SK-N-SH (cell line): ENCODE data around the gene KRTAP1-1. TPM values are rescaled to one million over a fixed set of nuclear protein-coding genes. Genes with fewer than 3 reads are reported as not detected.
A peak's percentile ranks its signal among the peaks of the same experiment; 100 is the strongest.

Experiments
- CTCF ChIA-PET: fragments of 300-600, 350-600 bp; formaldehyde crosslinking; extraction: SDS; loops from one replicate; lab custom pipeline; 2021; lab: Yijun Ruan, JAX
- POLR2A ChIA-PET: fragments of 350-600 bp; sonication (Branson Sonifier 250); formaldehyde crosslinking; extraction: SDS; loops from one replicate; lab custom pipeline; 2020; ENCODE audit warnings: antibody characterized with exemption, inconsistent platforms; lab: Yijun Ruan, JAX
- DNase-seq: peaks from one replicate; pipeline ENCODE4 v3.0.0; 2012
- H2AFZ ChIP-seq: fragments of 200-600 bp; sonication (generic); 2 replicates; pipeline ENCODE4 v1.8.1; 2016; ENCODE audit warnings: antibody characterized with exemption, mild to moderate bottlenecking, low read depth
- H3F3A ChIP-seq: fragments of 200-600 bp; sonication (generic); replicated peaks from 2 replicates; pipeline ENCODE3; 2016; ENCODE audit warnings: antibody characterized with exemption, mild to moderate bottlenecking; ENCODE audit not compliant: insufficient read depth
- H3K27ac ChIP-seq, 2 experiments: fragments of 200-500 bp in 1 of 2; fragments of 200-600 bp in 1 of 2; sonication (Bioruptor generic) in 1 of 2; sonication (generic), shearing (Covaris generic) in 1 of 2; 2 replicates each; pipeline versions ENCODE4 v1.5.1 to v1.6.1; 2014 to 2016; ENCODE audit warnings: low read depth in 2 of 2, inconsistent platforms in 1 of 2, low read length in 1 of 2, mild to moderate bottlenecking in 1 of 2, mixed read lengths in 1 of 2
- H3K27me3 ChIP-seq: fragments of 200-600 bp; sonication (generic), shearing (Covaris generic); 2 replicates; pipeline ENCODE4 v1.6.1; 2016; ENCODE audit warnings: mixed run types; ENCODE audit not compliant: insufficient read depth
- H3K36me3 ChIP-seq, 2 experiments: fragments of 200-500 bp in 1 of 2; fragments of 200-600 bp in 1 of 2; sonication (Bioruptor generic) in 1 of 2; sonication (generic) in 1 of 2; replicated peaks in 1 of 2; 2 replicates each; pipeline versions ENCODE3 to v1.5.1; 2014 to 2016; ENCODE audit warnings: low read length in 1 of 2, mild to moderate bottlenecking in 1 of 2; ENCODE audit not compliant: insufficient read depth in 2 of 2, control insufficient read depth in 1 of 2
- H3K4me1 ChIP-seq, 2 experiments: fragments of 200-500 bp in 1 of 2; fragments of 200-600 bp in 1 of 2; sonication (Bioruptor generic) in 1 of 2; sonication (generic), shearing (Covaris generic) in 1 of 2; 2 replicates each; pipeline versions ENCODE4 v1.5.1 to v1.6.1; 2014 to 2016; ENCODE audit warnings: low read depth in 1 of 2, low read length in 1 of 2, mixed run types in 1 of 2; ENCODE audit not compliant: insufficient read depth in 2 of 2, control insufficient read depth in 1 of 2
- H3K4me2 ChIP-seq: fragments of 200-600 bp; sonication (generic), shearing (Covaris generic); 2 replicates; pipeline ENCODE4 v1.6.1; 2017; ENCODE audit warnings: mixed run types
- H3K4me3 ChIP-seq, 2 experiments: fragments of 200-500 bp in 1 of 2; fragments of 200-600 bp in 1 of 2; sonication (Bioruptor generic) in 1 of 2; sonication (generic), shearing (Covaris generic) in 1 of 2; 2 replicates each; pipeline versions ENCODE4 v1.5.1 to v1.8.1; 2014 to 2016; ENCODE audit warnings: low read depth in 2 of 2, inconsistent platforms in 1 of 2, low read length in 1 of 2, mild to moderate bottlenecking in 1 of 2, mixed read lengths in 1 of 2, moderate library complexity in 1 of 2
- H3K79me2 ChIP-seq: fragments of 200-600 bp; sonication (generic); 2 replicates; pipeline ENCODE4 v1.8.1; 2017; ENCODE audit warnings: mild to moderate bottlenecking; ENCODE audit not compliant: insufficient read depth
- H3K9ac ChIP-seq: fragments of 200-600 bp; sonication (generic); 2 replicates; pipeline ENCODE4 v1.6.1; 2017; ENCODE audit warnings: mixed run types
- H3K9me2 ChIP-seq: fragments of 200-600 bp; sonication (generic); 2 replicates; pipeline ENCODE4 v1.6.1; 2017; ENCODE audit warnings: mixed run types
- H3K9me3 ChIP-seq: fragments of 200-600 bp; sonication (generic); 2 replicates; pipeline ENCODE4 v1.6.1; 2017; ENCODE audit warnings: mixed run types, mild to moderate bottlenecking, moderate library complexity
- H4K20me1 ChIP-seq: fragments of 200-600 bp; sonication (generic); 2 replicates; pipeline ENCODE4 v1.6.1; 2017; ENCODE audit warnings: mild to moderate bottlenecking, mixed run types; ENCODE audit not compliant: insufficient read depth
- CHD2 ChIP-seq: fragments of 150-350 bp; IDR thresholded peaks from 2 replicates; pipeline ENCODE4 v1.6.1; 2018; ENCODE audit warnings: low read length; ENCODE audit not compliant: partially characterized antibody
- CTCF ChIP-seq: fragments of 200-600 bp; sonication (generic); IDR thresholded peaks from 2 replicates; pipeline ENCODE4 v1.6.1; 2017; ENCODE audit warnings: antibody characterized with exemption, mild to moderate bottlenecking, moderate library complexity
- EZH2phosphoT487 ChIP-seq: fragments of 200-600 bp; sonication (generic); IDR thresholded peaks from 2 replicates; pipeline ENCODE4 v1.6.1; 2017; ENCODE audit warnings: low read depth, mixed run types, mild to moderate bottlenecking, antibody characterized with exemption, moderate library complexity, borderline replicate concordance
- FOSL2 ChIP-seq: IDR thresholded peaks from 2 replicates; pipeline ENCODE4 v1.4.0; 2012; ENCODE audit warnings: low read depth, mild to moderate bottlenecking, moderate library complexity, borderline replicate concordance
- FOXJ3 ChIP-seq: sonication (generic); formaldehyde crosslinking; IDR thresholded peaks from 2 replicates; pipeline ENCODE4 v1.5.1; 2020; ENCODE audit warnings: mild to moderate bottlenecking, missing genetic modification reagents
- GABPA ChIP-seq: IDR thresholded peaks from 2 replicates; pipeline ENCODE4 v1.4.0; 2012; ENCODE audit warnings: low read depth, mild to moderate bottlenecking
- GATA2 ChIP-seq: sonication (generic); formaldehyde crosslinking; IDR thresholded peaks from 2 replicates; pipeline ENCODE4 v1.5.0; 2020; ENCODE audit warnings: mild to moderate bottlenecking, missing genetic modification reagents
- JUND ChIP-seq: IDR thresholded peaks from 2 replicates; pipeline ENCODE4 v1.4.0; 2012
- MEF2A ChIP-seq: IDR thresholded peaks from 2 replicates; pipeline ENCODE4 v1.4.0; 2012; ENCODE audit warnings: low read depth, borderline replicate concordance
- MXI1 ChIP-seq: IDR thresholded peaks from 2 replicates; pipeline ENCODE4 v1.6.1; 2012; ENCODE audit warnings: mild to moderate bottlenecking, low read depth, low read length, improper control_type of control experiment
- NFIC ChIP-seq: IDR thresholded peaks from 2 replicates; pipeline ENCODE4 v1.4.0; 2012; ENCODE audit warnings: borderline replicate concordance
- NRF1 ChIP-seq: IDR thresholded peaks from 2 replicates; pipeline ENCODE4 v1.6.1; 2012; ENCODE audit warnings: low read depth, mild to moderate bottlenecking, low read length
- POLR2AphosphoS5 ChIP-seq: IDR thresholded peaks from 2 replicates; pipeline ENCODE4 v1.6.1; 2012; ENCODE audit warnings: low read depth, low read length
- RAD21 ChIP-seq: IDR thresholded peaks from 2 replicates; pipeline ENCODE4 v1.6.1; 2012; ENCODE audit warnings: mild to moderate bottlenecking, low read length
- RCOR1 ChIP-seq: fragments of 150-350 bp; IDR thresholded peaks from 2 replicates; pipeline ENCODE4 v1.6.1; 2017; ENCODE audit warnings: antibody characterized with exemption, low read length
- REST ChIP-seq: IDR thresholded peaks from 2 replicates; pipeline ENCODE4 v1.6.1; 2012; ENCODE audit warnings: mild to moderate bottlenecking, low read depth, low read length, moderate library complexity
- RXRA ChIP-seq: IDR thresholded peaks from 2 replicates; pipeline ENCODE4 v1.4.0; 2012; ENCODE audit warnings: low read depth, mild to moderate bottlenecking, borderline replicate concordance
- SIN3A ChIP-seq: IDR thresholded peaks from 2 replicates; pipeline ENCODE4 v1.6.1; 2012; ENCODE audit warnings: low read depth, mild to moderate bottlenecking, low read length, moderate library complexity, borderline replicate concordance
- TCF12 ChIP-seq: IDR thresholded peaks from 2 replicates; pipeline ENCODE4 v1.4.0; 2012
- TEAD4 ChIP-seq: IDR thresholded peaks from 2 replicates; pipeline ENCODE4 v1.4.0; 2012; ENCODE audit warnings: mild to moderate bottlenecking, borderline replicate concordance; ENCODE audit not compliant: insufficient read depth
- USF2 ChIP-seq: fragments of 150-350 bp; IDR thresholded peaks from 2 replicates; pipeline ENCODE4 v1.6.1; 2017; ENCODE audit warnings: antibody characterized with exemption, low read length, low read depth, borderline replicate concordance
- YY1 ChIP-seq: IDR thresholded peaks from 2 replicates; pipeline ENCODE4 v1.4.0; 2012; ENCODE audit warnings: low read depth, mild to moderate bottlenecking
- ZBTB33 ChIP-seq: IDR thresholded peaks from 2 replicates; pipeline ENCODE4 v1.4.0; 2012; ENCODE audit warnings: low read depth, borderline replicate concordance
- WGBS: methylation state at CpG from one replicate; pipeline ENCODE4 v1.1.6; 2017; ENCODE audit warnings: low lambda C conversion rate; 5-methylcytosine and 5-hydroxymethylcytosine counted together
- polyA plus RNA-seq, 3 experiments: library from polyadenylated mRNA; depleted of rRNA; stranded (reverse); fragments of >200 nt; gene quantifications; 2 replicates each; pipeline ENCODE4 v1.2.3, GENCODE V29; 2012
- TF ChIP-seq, protein P1 (sequence below): IDR thresholded peaks from 2 replicates; pipeline ENCODE4; 2012
- TF ChIP-seq, protein P2 (sequence below): fragments of 150-350 bp; IDR thresholded peaks from 2 replicates; pipeline ENCODE4 v1.6.1; 2016; ENCODE audit warnings: mild to moderate bottlenecking, low read depth, low read length

Gene KRTAP1-1
- polyA plus RNA-seq, 1 of the 3 experiments (the other 2 are of a cell fraction), result not detected

DNA sequence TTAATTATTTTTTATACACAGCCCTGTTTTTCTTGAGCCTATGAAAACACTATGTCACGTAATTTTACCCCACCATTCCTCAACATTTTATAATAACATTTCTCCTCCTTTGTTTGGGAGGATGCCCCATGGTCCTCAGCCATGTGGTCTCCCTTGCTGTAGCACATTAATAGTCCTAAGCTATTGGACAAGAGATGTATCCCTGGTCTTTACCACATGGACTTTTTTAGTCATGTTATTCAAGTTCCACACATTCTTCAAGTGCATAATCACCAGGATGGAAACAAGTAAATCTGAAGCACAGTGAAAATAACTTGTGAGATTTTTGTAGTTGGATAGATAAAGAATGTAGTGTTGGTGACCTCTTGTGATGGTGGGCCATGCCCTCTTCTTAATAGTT is 20.7 kb upstream of the KRTAP1-1 start:
- no peaks in the 10 kb centered on the region for H3K79me2 ChIP-seq
- POLR2A ChIA-PET, result no interaction called here
- no peaks in the 10 kb centered on the region for H3K9me2 ChIP-seq
- no peaks in the 10 kb centered on the region for H3K27me3 ChIP-seq
- peak overlapping the region; percentile 60 to 62; a peak in 3 of 4 replicates for H3K27ac ChIP-seq
- H3K9me3 ChIP-seq, result no peaks in the 10 kb centered on the region
- H3K4me1 ChIP-seq, result peaks cover 0 to 22% of the 10 kb centered on the region in 2 experiments; a peak in 2 of 4 replicates
- WGBS, result 50% methylated on average over 1 of the region's 1 CpG
- no peaks in the 10 kb centered on the region for H4K20me1 ChIP-seq
- no peak overlapping the region for H3K4me2 ChIP-seq
- peaks cover 30% of the 10 kb centered on the region for H3F3A ChIP-seq
- no peaks in the 10 kb centered on the region for H3K36me3 ChIP-seq
- no peak overlapping the region for H2AFZ ChIP-seq
- H3K4me3 ChIP-seq, result no peak overlapping the region
- no peak for DNase-seq
- H3K9ac ChIP-seq, result no peak overlapping the region
- CTCF ChIA-PET, result no interaction called here
- TF ChIP-seq RAD21 (no peak), NRF1 (no peak), CTCF (peak; percentile 30), GABPA (no peak), JUND (peak; percentile 60), NFIC (no peak), MXI1 (no peak), MEF2A (no peak), TEAD4 (0 out of 2 replicates have a peak, but pooled peaks have one; percentile 47), EZH2phosphoT487 (no peak), YY1 (no peak), USF2 (no peak), SIN3A (no peak), REST (no peak), CHD2 (no peak), POLR2AphosphoS5 (no peak), FOXJ3 (no peak), RCOR1 (no peak), FOSL2 (peak; percentile 68; the same call in 1 of the 2 replicates), TCF12 (peak; percentile 64), RXRA (no peak), ZBTB33 (no peak), GATA2 (no peak)
- TF ChIP-seq, protein P1, sequence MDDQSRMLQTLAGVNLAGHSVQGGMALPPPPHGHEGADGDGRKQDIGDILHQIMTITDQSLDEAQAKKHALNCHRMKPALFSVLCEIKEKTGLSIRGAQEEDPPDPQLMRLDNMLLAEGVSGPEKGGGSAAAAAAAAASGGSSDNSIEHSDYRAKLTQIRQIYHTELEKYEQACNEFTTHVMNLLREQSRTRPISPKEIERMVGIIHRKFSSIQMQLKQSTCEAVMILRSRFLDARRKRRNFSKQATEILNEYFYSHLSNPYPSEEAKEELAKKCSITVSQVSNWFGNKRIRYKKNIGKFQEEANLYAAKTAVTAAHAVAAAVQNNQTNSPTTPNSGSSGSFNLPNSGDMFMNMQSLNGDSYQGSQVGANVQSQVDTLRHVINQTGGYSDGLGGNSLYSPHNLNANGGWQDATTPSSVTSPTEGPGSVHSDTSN, result no peak
- TF ChIP-seq, protein P2, sequence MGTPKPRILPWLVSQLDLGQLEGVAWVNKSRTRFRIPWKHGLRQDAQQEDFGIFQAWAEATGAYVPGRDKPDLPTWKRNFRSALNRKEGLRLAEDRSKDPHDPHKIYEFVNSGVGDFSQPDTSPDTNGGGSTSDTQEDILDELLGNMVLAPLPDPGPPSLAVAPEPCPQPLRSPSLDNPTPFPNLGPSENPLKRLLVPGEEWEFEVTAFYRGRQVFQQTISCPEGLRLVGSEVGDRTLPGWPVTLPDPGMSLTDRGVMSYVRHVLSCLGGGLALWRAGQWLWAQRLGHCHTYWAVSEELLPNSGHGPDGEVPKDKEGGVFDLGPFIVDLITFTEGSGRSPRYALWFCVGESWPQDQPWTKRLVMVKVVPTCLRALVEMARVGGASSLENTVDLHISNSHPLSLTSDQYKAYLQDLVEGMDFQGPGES, result no peak
